Measurements from ENCODE around the gene FHOD3. TPM values are rescaled to one million over a fixed set of nuclear protein-coding genes. Genes with fewer than 3 reads are reported as not detected.

Gene FHOD3
- total RNA-seq = 311 TPM
- long read RNA-seq, full-length matches to known transcripts = 13 of 182 reads
- long read RNA-seq, partial matches to known transcripts = 94 of 182 reads
- long read RNA-seq, other reads (novel, unspliced or antisense) = 75 of 182 reads

- intact Hi-C loops (cut with DNase I) = loop anchor here (2.0 to 10.0 kb wide), 5 partner anchors 70 to 367 kb away; no protein-coding TSS in a partner anchor
- peak; percentile 83 for DNase-seq (ENCODE audit: low spot score)
Measured at GRCh38 chr18:36297417-36298125, at the start of gene FHOD3. Gene FHOD3, plus strand, starts transcription at chr18:36297713. Its CDS starts 123 bp downstream, at chr18:36297836.

GRCh38 chr18:36249392-36249791 is 48.1 kb upstream of the FHOD3 start:
- no peak for DNase-seq (ENCODE audit: low spot score)
- intact Hi-C loops (cut with DNase I) = no loop called here

- intact Hi-C loops (cut with DNase I) = no loop called here
- no peak for DNase-seq (ENCODE audit: low spot score)
Measured at GRCh38 chr18:36250827-36251226, 46.7 kb upstream of the FHOD3 start.

- intact Hi-C loops (cut with DNase I) = no loop called here
- no peak for DNase-seq (ENCODE audit: low spot score)
Measured at GRCh38 chr18:36255072-36255698, 42.3 kb upstream of the FHOD3 start.

- intact Hi-C loops (cut with DNase I) = no loop called here
- no peak for DNase-seq (ENCODE audit: low spot score)
Measured at GRCh38 chr18:36256094-36256493, 41.4 kb upstream of the FHOD3 start.

GRCh38 chr18:36262971-36263370 is 34.5 kb upstream of the FHOD3 start:
- no peak for DNase-seq (ENCODE audit: low spot score)
- intact Hi-C loops (cut with DNase I) = no loop called here

- intact Hi-C loops (cut with DNase I) = no loop called here
- no peak for DNase-seq (ENCODE audit: low spot score)
Measured at GRCh38 chr18:36264283-36264682, 33.2 kb upstream of the FHOD3 start.

GRCh38 chr18:36265015-36265414 is 32.5 kb upstream of the FHOD3 start:
- intact Hi-C loops (cut with DNase I) = loop anchor here (5.0 kb wide), 1 partner anchor 253 kb away; no protein-coding TSS in a partner anchor

GRCh38 chr18:36269157-36269556 is 28.4 kb upstream of the FHOD3 start:
- intact Hi-C loops (cut with DNase I) = loop anchor here (5.0 kb wide), 1 partner anchor 257 kb away; no protein-coding TSS in a partner anchor
- DNase-seq (ENCODE audit: low spot score) = no peak

More at GRCh38 chr18:36265015-36265414, 32.5 kb upstream of the FHOD3 start:
- no peak for DNase-seq (ENCODE audit: low spot score)

GRCh38 chr18:36271153-36271552 is 26.4 kb upstream of the FHOD3 start:
- intact Hi-C loops (cut with DNase I) = loop anchor here (5.0 kb wide), 1 partner anchor 69 kb away; no protein-coding TSS in a partner anchor
- no peak for DNase-seq (ENCODE audit: low spot score)

GRCh38 chr18:36273347-36273746 is 24.2 kb upstream of the FHOD3 start:
- intact Hi-C loops (cut with DNase I) = loop anchor here (5.0 kb wide), 1 partner anchor 71 kb away; no protein-coding TSS in a partner anchor
- no peak for DNase-seq (ENCODE audit: low spot score)

GRCh38 chr18:36274083-36274715 is 23.3 kb upstream of the FHOD3 start:
- intact Hi-C loops (cut with DNase I) = loop anchor here (5.0 kb wide), 1 partner anchor 72 kb away; no protein-coding TSS in a partner anchor
- DNase-seq (ENCODE audit: low spot score) = no peak

- no peak for DNase-seq (ENCODE audit: low spot score)
- intact Hi-C loops (cut with DNase I) = no loop called here
Measured at GRCh38 chr18:36275561-36275960, 22.0 kb upstream of the FHOD3 start.

GRCh38 chr18:36279001-36279400 is 18.5 kb upstream of the FHOD3 start:
- intact Hi-C loops (cut with DNase I) = no loop called here
- DNase-seq (ENCODE audit: low spot score) = no peak

- DNase-seq (ENCODE audit: low spot score) = no peak
- intact Hi-C loops (cut with DNase I) = loop anchor here (5.0 to 10.0 kb wide), 3 partner anchors 95 to 527 kb away; partner anchors contain the start of gene MOCOS
Measured at GRCh38 chr18:36281936-36282335, 15.6 kb upstream of the FHOD3 start.

GRCh38 chr18:36283448-36283847 is 14.1 kb upstream of the FHOD3 start:
- no peak for DNase-seq (ENCODE audit: low spot score)
- intact Hi-C loops (cut with DNase I) = loop anchor here (5.0 to 10.0 kb wide), 3 partner anchors 96 to 529 kb away; partner anchors contain the start of gene MOCOS

- DNase-seq (ENCODE audit: low spot score) = no peak
- intact Hi-C loops (cut with DNase I) = loop anchor here (2.0 to 10.0 kb wide), 4 partner anchors 97 to 529 kb away; partner anchors contain the start of gene MOCOS
Measured at GRCh38 chr18:36284268-36284667, 13.2 kb upstream of the FHOD3 start.

GRCh38 chr18:36284671-36285295 is 12.7 kb upstream of the FHOD3 start:
- DNase-seq (ENCODE audit: low spot score) = no peak

GRCh38 chr18:36287653-36288052 is 9.9 kb upstream of the FHOD3 start:
- DNase-seq (ENCODE audit: low spot score) = no peak
- intact Hi-C loops (cut with DNase I) = loop anchor here (10.0 kb wide), 1 partner anchor 533 kb away; no protein-coding TSS in a partner anchor

More at GRCh38 chr18:36284671-36285295, 12.7 kb upstream of the FHOD3 start:
- intact Hi-C loops (cut with DNase I) = loop anchor here (2.0 to 10.0 kb wide), 4 partner anchors 97 to 530 kb away; partner anchors contain the start of gene MOCOS

Data from cardiac septum (tissue), 1 donor.